ENCODE data around the gene KRTCAP2.
"Not testable (repeated sequence)": the region's sequence is repeated elsewhere in the genome, so short reads cannot be mapped to it uniquely, and the experiment has no call there.

Gene KRTCAP2

GRCh38 chr1:155167166-155168104 is 5.7 kb downstream of the KRTCAP2 start:
- DNase-seq, result peak; percentile 61

DNA sequence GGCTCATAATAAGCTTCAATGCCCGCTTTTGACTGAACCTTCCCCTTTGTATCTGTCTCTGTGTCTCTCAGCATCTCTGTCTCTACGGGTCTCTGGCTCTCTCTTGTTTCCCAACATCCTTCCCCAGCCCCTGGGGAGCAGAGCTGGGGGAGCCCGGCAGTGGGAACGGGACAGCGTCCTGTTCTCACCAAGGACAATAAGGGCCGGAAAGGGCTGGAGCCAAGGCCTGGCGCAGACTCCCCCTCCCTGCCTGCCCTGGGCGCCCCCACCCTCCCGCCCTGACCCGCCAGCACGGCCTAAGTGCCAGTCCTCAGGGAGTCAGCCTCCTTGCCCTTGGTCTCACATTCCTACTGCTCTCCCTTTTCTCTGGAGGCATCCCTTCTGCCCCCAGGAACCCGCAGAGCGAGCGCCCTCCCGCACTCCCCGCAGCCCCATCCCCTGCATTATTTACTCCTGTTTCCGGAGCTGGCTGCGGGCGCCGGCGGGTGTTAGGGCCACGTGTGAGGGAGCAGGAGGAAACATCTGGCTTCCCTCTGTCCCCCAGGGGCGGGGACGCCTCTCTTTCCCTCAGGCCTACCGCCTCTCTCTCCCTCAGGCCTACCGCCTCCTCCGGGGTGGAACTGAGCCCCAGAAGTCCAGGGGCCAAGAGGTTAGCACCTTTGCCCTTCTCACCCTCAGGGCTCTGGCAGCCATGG is 6.5 kb downstream of the KRTCAP2 start:
- DNase-seq, result no peak

DNA sequence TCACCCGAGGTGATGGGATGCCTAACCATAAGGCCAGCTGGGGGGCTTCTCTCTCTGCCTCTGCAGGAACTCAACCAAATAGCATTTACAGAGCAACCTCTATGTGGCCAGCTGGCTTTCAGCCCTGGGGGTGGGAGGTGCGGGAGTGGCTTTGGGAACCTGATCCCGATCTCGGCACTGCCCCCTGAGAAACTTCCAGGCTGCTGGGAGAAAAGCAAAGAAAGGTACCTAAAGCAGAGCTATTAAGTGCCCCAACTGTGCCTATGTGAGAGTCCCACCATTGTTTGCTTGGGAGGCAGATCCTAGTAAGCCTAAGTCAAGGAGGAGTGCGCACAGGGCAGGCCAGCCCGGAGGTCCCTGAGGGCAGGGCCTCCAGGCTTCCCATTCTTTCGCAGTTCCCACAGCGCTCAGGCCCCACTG is 7.0 kb downstream of the KRTCAP2 start:
- DNase-seq, result no peak

GRCh38 chr1:155164625-155165024 is 8.5 kb downstream of the KRTCAP2 start:
- DNase-seq, result not testable (repeated sequence)

- not testable (repeated sequence) for DNase-seq
These were observed 9.3 kb downstream of the KRTCAP2 start for GRCh38 chr1:155163785-155164184.

GRCh38 chr1:155162631-155163030 is 10.5 kb downstream of the KRTCAP2 start:
- not testable (repeated sequence) for DNase-seq

GRCh38 chr1:155160128-155160527 is 13.0 kb downstream of the KRTCAP2 start:
- no peak for DNase-seq

- DNase-seq, result no peak
These were observed 14.1 kb downstream of the KRTCAP2 start for GRCh38 chr1:155158991-155159390.

- DNase-seq, result not testable (repeated sequence)
These were observed 17.0 kb downstream of the KRTCAP2 start for GRCh38 chr1:155155996-155156643.

- no peak for DNase-seq
These were observed 27.6 kb downstream of the KRTCAP2 start for GRCh38 chr1:155145491-155145890.

DNA sequence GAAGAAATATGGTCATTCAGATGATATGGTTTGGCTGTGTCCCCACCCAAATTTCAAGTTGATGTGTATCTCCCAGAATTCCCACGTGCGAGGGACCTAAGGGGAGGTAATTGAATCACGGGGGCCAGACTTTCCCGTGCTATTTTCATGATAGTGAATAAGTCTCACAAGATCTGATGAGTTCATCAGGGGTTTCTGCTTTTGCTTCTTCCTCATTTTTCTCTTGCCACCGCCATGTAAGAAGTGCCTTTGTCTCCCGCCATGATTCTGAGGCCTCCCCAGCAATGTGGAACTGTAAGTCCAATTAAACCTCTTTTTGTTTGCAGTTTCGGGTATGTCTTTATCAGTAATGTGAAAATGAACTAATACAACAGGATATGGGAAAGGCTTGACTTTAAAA is 31.4 kb downstream of the KRTCAP2 start:
- DNase-seq, result no peak

DNA sequence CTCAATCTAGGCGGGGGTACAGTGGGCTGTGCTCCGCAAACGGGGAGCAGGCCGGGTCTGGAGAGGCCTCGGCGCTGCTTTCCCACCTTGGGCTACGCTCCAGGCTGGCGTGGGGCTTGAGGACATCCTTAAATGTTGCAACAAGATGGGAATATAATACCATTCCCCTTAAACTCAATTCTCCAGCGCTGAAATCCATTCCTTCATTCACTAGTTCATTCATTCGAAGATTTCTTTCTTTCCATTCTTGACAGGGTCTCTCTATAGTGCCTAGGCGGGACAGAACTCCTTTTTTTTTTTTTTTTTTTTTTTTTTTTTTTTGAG is 32.5 kb downstream of the KRTCAP2 start:
- no peak for DNase-seq

- DNase-seq, result peak; percentile 24
These were observed 33.0 kb downstream of the KRTCAP2 start, which contains the start of gene DPM3 for GRCh38 chr1:155139895-155140629. Gene DPM3, minus strand, starts transcription at chr1:155140531. Its CDS starts 291 bp downstream, at chr1:155140240.

GRCh38 chr1:155137154-155137949 is 35.8 kb downstream of the KRTCAP2 start:
- DNase-seq, result no peak

- no peak for DNase-seq
These were observed 36.4 kb downstream of the KRTCAP2 start for GRCh38 chr1:155136748-155137147.

- DNase-seq, result peak; percentile 60
These were observed 37.6 kb downstream of the KRTCAP2 start, which contains the start of gene SLC50A1 for GRCh38 chr1:155135415-155136028. Gene SLC50A1, plus strand, starts transcription at chr1:155135852. Its CDS starts 60 bp downstream, at chr1:155135912.

GRCh38 chr1:155134880-155135414 is 38.2 kb downstream of the KRTCAP2 start:
- no peak for DNase-seq

DNA sequence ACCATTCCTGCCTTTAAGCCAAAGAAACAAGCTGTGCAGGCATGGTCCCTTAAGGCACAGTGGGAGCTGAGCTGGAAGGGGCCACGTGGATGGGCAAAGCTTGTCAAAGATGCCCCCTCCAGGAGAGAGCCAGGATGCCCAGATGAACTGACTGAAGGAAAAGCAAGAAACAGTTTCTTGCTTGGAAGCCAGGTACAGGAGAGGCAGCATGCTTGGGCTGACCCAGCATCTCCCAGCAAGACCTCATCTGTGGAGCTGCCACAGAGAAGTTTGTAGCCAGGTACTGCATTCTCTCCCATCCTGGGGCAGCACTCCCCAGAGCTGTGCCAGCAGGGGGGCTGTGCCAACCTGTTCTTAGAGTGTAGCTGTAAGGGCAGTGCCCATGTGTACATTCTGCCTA is 38.8 kb downstream of the KRTCAP2 start:
- DNase-seq, result no peak

DNA sequence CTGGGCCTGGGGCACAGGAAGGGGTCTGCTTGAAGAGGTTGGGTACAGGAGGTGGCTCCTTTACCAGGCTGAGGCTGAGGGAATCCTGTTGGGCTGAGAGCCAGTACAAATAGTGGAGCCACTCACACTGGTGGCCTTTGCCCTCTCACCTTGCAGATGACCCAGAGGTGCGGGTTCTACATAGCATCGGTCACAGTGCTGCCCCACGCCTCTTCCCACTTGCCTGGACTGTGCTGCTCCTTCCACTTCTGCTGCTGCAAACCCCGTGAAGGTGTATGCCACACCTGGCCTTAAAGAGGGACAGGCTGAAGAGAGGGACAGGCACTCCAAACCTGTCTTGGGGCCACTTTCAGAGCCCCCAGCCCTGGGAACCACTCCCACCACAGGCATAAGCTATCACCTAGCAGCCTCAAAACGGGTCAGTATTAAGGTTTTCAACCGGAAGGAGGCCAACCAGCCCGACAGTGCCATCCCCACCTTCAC is 39.3 kb downstream of the KRTCAP2 start:
- no peak for DNase-seq

DNA sequence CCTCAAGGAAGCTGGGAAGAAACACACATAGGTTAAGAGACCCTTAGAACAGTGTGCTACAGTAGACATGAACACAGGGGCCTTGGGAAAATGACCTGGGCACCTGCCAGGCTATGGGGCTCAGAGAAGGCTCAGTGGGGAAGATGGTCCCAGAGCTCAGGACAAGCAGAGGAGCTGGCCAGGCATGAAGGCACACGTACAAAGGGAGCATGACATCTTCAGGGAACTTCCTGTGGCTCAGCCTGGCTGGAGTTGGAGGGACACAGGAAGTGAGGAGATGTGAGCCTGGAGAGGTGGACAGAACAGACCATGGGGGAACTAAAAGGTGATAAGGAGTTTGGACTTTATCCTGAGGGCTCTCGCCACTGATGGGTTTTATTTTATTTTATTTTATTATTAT is 41.2 kb downstream of the KRTCAP2 start:
- no peak for DNase-seq

GRCh38 chr1:155131285-155131684 is 41.8 kb downstream of the KRTCAP2 start:
- DNase-seq, result no peak
